ENCODE data around the gene PCYT2.

Gene PCYT2

GRCh38 chr17:81942167-81942553 lies 31.0 kb upstream of the PCYT2 start:
- DNase-seq (ENCODE audit: low spot score) = no peak

GRCh38 chr17:81941484-81942166 lies 30.4 kb upstream of the PCYT2 start:
- no peak for DNase-seq (ENCODE audit: low spot score)

GRCh38 chr17:81940538-81941483 lies 29.6 kb upstream of the PCYT2 start:
- DNase-seq (ENCODE audit: low spot score) = no peak

GRCh38 chr17:81939881-81940385 lies 28.7 kb upstream of the PCYT2 start:
- DNase-seq (ENCODE audit: low spot score) = peak; percentile 67

- no peak for DNase-seq (ENCODE audit: low spot score)
Observed at GRCh38 chr17:81939218-81939617, 28.0 kb upstream of the PCYT2 start.

GRCh38 chr17:81935709-81936084 lies 24.5 kb upstream of the PCYT2 start:
- DNase-seq (ENCODE audit: low spot score) = no peak

GRCh38 chr17:81934850-81935708 lies 23.9 kb upstream of the PCYT2 start:
- no peak for DNase-seq (ENCODE audit: low spot score)

- no peak for DNase-seq (ENCODE audit: low spot score)
Observed at GRCh38 chr17:81934098-81934757, 23.0 kb upstream of the PCYT2 start.

- no peak for DNase-seq (ENCODE audit: low spot score)
Observed at GRCh38 chr17:81933178-81933699, 22.0 kb upstream of the PCYT2 start.

GRCh38 chr17:81932333-81932983 lies 21.3 kb upstream of the PCYT2 start:
- no peak for DNase-seq (ENCODE audit: low spot score)

- no peak for DNase-seq (ENCODE audit: low spot score)
Observed at GRCh38 chr17:81931557-81932332, 20.5 kb upstream of the PCYT2 start.

GRCh38 chr17:81931189-81931556 lies 20.0 kb upstream of the PCYT2 start:
- no peak for DNase-seq (ENCODE audit: low spot score)

GRCh38 chr17:81930142-81931125 lies 19.2 kb upstream of the PCYT2 start:
- DNase-seq (ENCODE audit: low spot score) = no peak

- no peak for DNase-seq (ENCODE audit: low spot score)
Observed at GRCh38 chr17:81929253-81930141, 18.3 kb upstream of the PCYT2 start.

- DNase-seq (ENCODE audit: low spot score) = no peak
Observed at GRCh38 chr17:81928544-81929252, 17.5 kb upstream of the PCYT2 start.

- DNase-seq (ENCODE audit: low spot score) = peak; percentile 96
Observed at GRCh38 chr17:81927653-81928543, 16.7 kb upstream of the PCYT2 start, which contains the start of gene MAFG. Gene MAFG (minus strand): TSS chr17:81927735. CDS start chr17:81923185, 4,550 bp downstream.
